H1 (cell line): ENCODE results near the gene CTNNA3. TPM values are rescaled to one million over a fixed set of nuclear protein-coding genes. Genes with fewer than 3 reads are reported as not detected.

ENCODE experiments used
- CTCF ChIA-PET: fragments of 300-600 bp; sonication (Branson Sonifier 250); formaldehyde crosslinking; loops from one replicate; lab custom pipeline; 2021; ENCODE audit not compliant: partially characterized antibody; lab: Charles Lee
- POLR2A ChIA-PET: fragments of 300-600 bp; sonication (Branson Sonifier 250); formaldehyde crosslinking; loops from one replicate; lab custom pipeline; 2021; ENCODE audit warnings: inconsistent platforms; ENCODE audit not compliant: partially characterized antibody; lab: Charles Lee
- DNase-seq, 2 experiments: peaks; one replicate each; pipeline versions ENCODE4 v3.0.0 to v3.0.0-alpha.2; 2010 to 2022; ENCODE audit warnings: low spot score in 2 of 2, low read depth in 1 of 2, mixed read lengths in 1 of 2
- FAIRE-seq: peaks from 2 replicates; lab custom pipeline; 2011; peaks lifted over from hg19 to GRCh38; lab: Jason Lieb, UNC
- H2AFZ ChIP-seq: 2 replicates; pipeline ENCODE4 v1.8.1; 2012; ENCODE audit warnings: low read length, inconsistent platforms
- H2AK5ac ChIP-seq: 2 replicates; pipeline ENCODE4 v1.6.1; 2013; ENCODE audit warnings: low read depth, low read length
- H2BK120ac ChIP-seq: replicated peaks from 2 replicates; pipeline ENCODE3; 2013; ENCODE audit warnings: low read depth, low read length, inconsistent platforms
- H2BK12ac ChIP-seq: 2 replicates; pipeline ENCODE4 v1.6.1; 2013; ENCODE audit warnings: low read depth, low read length
- H2BK15ac ChIP-seq: 2 replicates; pipeline ENCODE4 v1.6.1; 2013; ENCODE audit warnings: low read length
- H2BK20ac ChIP-seq: 2 replicates; pipeline ENCODE4 v1.6.1; 2013; ENCODE audit warnings: low read length
- H2BK5ac ChIP-seq: 2 replicates; pipeline ENCODE4 v1.6.1; 2013; ENCODE audit warnings: low read depth, low read length
- H3K14ac ChIP-seq: 2 replicates; pipeline ENCODE4 v1.6.1; 2013; ENCODE audit warnings: inconsistent platforms; ENCODE audit not compliant: insufficient read length
- H3K18ac ChIP-seq: 2 replicates; pipeline ENCODE4 v1.6.1; 2013; ENCODE audit warnings: low read length; ENCODE audit errors: extremely low read depth
- H3K23ac ChIP-seq: 2 replicates; pipeline ENCODE4 v1.6.1; 2013; ENCODE audit warnings: inconsistent platforms; ENCODE audit not compliant: insufficient read length
- H3K23me2 ChIP-seq: 2 replicates; pipeline ENCODE4 v1.6.1; 2013; ENCODE audit warnings: low read depth, low read length
- H3K27ac ChIP-seq: 2 replicates; pipeline ENCODE4 v1.6.1; 2011; ENCODE audit warnings: low read depth, low read length, inconsistent platforms
- H3K27me3 ChIP-seq, 4 experiments: replicated peaks in 1 of 4; 1 replicate in 1 of 4; 2 replicates in 3 of 4; pipeline versions ENCODE4 v1.6.1 to v1.8.1; 2011 to 2013; ENCODE audit warnings: low read length in 3 of 4, mild to moderate bottlenecking in 3 of 4, inconsistent platforms in 2 of 4, mixed read lengths in 2 of 4, moderate library complexity in 1 of 4; ENCODE audit not compliant: control insufficient read depth in 3 of 4, insufficient read depth in 3 of 4; ENCODE audit errors: extremely low read depth in 1 of 4
- H3K36me3 ChIP-seq, 4 experiments: 2 replicates each; pipeline versions ENCODE4 v1.6.1 to v1.8.1; 2011 to 2013; ENCODE audit warnings: mild to moderate bottlenecking in 4 of 4, low read length in 3 of 4, moderate library complexity in 2 of 4, control low read depth in 1 of 4, inconsistent platforms in 1 of 4; ENCODE audit not compliant: insufficient read depth in 4 of 4, control insufficient read depth in 2 of 4
- H3K4ac ChIP-seq: replicated peaks from 2 replicates; pipeline ENCODE3; 2013; ENCODE audit warnings: low read length, low read depth, mixed read lengths, inconsistent platforms; ENCODE audit not compliant: insufficient read length
- H3K4me1 ChIP-seq, 4 experiments: replicated peaks in 1 of 4; 1 replicate in 1 of 4; 2 replicates in 3 of 4; pipeline versions ENCODE4 v1.6.1 to v1.8.1; 2011 to 2013; ENCODE audit warnings: low read length in 3 of 4, inconsistent platforms in 2 of 4, mixed read lengths in 1 of 4; ENCODE audit not compliant: insufficient read depth in 4 of 4, control insufficient read depth in 3 of 4
- H3K4me2 ChIP-seq, 2 experiments: 2 replicates each; pipeline versions ENCODE4 v1.6.1 to v1.8.1; 2011 to 2013; ENCODE audit warnings: low read depth in 2 of 2, low read length in 2 of 2, control low read depth in 1 of 2, inconsistent platforms in 1 of 2, mild to moderate bottlenecking in 1 of 2; ENCODE audit not compliant: insufficient read depth in 1 of 2
- H3K4me3 ChIP-seq, 4 experiments: fragments of 200-600, 300-600 bp in 1 of 4; sonication (generic), shearing (Covaris generic), sonication (Bioruptor Twin) in 1 of 4; 2 replicates each; pipeline versions ENCODE4 v1.5.1 to v1.8.1; 2011 to 2016; ENCODE audit warnings: low read length in 4 of 4, low read depth in 3 of 4, control low read depth in 2 of 4, inconsistent platforms in 2 of 4, mild to moderate bottlenecking in 2 of 4, mixed read lengths in 1 of 4, moderate library complexity in 1 of 4; ENCODE audit not compliant: insufficient read depth in 2 of 4; ENCODE audit errors: extremely low read depth in 1 of 4
- H3K56ac ChIP-seq: replicated peaks from 2 replicates; pipeline ENCODE3; 2013; ENCODE audit warnings: low read depth, mild to moderate bottlenecking, mixed read lengths, low read length, inconsistent platforms; ENCODE audit not compliant: insufficient read length
- H3K79me1 ChIP-seq: 2 replicates; pipeline ENCODE4 v1.6.1; 2013; ENCODE audit warnings: low read depth, low read length, control low read depth
- H3K79me2 ChIP-seq, 2 experiments: 2 replicates each; pipeline versions ENCODE4 v1.6.1 to v1.8.1; 2012 to 2013; ENCODE audit warnings: low read length in 2 of 2, mild to moderate bottlenecking in 2 of 2, inconsistent platforms in 1 of 2; ENCODE audit not compliant: insufficient read depth in 2 of 2, control insufficient read depth in 1 of 2
- H3K9ac ChIP-seq, 4 experiments: replicated peaks in 1 of 4; 1 replicate in 1 of 4; 2 replicates in 3 of 4; pipeline versions ENCODE4 v1.6.1 to v1.8.1; 2011 to 2013; ENCODE audit warnings: low read depth in 3 of 4, low read length in 3 of 4, control low read depth in 2 of 4, mild to moderate bottlenecking in 2 of 4, moderate library complexity in 2 of 4, inconsistent platforms in 1 of 4; ENCODE audit errors: extremely low read depth in 1 of 4
- H3K9me3 ChIP-seq, 2 experiments: 2 replicates each; pipeline versions ENCODE4 v1.6.1 to v1.8.1; 2012 to 2013; ENCODE audit warnings: mild to moderate bottlenecking in 2 of 2, moderate library complexity in 2 of 2, control low read depth in 1 of 2, inconsistent platforms in 1 of 2, low read depth in 1 of 2, low read length in 1 of 2, mixed read lengths in 1 of 2; ENCODE audit not compliant: insufficient read depth in 2 of 2
- H4K20me1 ChIP-seq, 2 experiments: replicated peaks in 1 of 2; 2 replicates each; pipeline versions ENCODE3 to v1.8.1; 2011 to 2013; ENCODE audit warnings: inconsistent platforms in 2 of 2, low read length in 2 of 2, mild to moderate bottlenecking in 1 of 2; ENCODE audit not compliant: insufficient read depth in 2 of 2, control insufficient read depth in 1 of 2
- H4K5ac ChIP-seq: 2 replicates; pipeline ENCODE4 v1.6.1; 2013; ENCODE audit warnings: low read length, low read depth, mixed read lengths, inconsistent platforms; ENCODE audit not compliant: insufficient read length
- H4K8ac ChIP-seq: 2 replicates; pipeline ENCODE4 v1.8.0; 2013; ENCODE audit warnings: mild to moderate bottlenecking, moderate library complexity, low read length, inconsistent platforms; ENCODE audit not compliant: insufficient read depth; ENCODE audit errors: extremely low read depth
- H4K91ac ChIP-seq: replicated peaks from 2 replicates; pipeline ENCODE3; 2013; ENCODE audit warnings: low read length, mixed read lengths, inconsistent platforms; ENCODE audit not compliant: insufficient read length
- CBX8 ChIP-seq: fragments of 300-800, 300-1000 bp; sonication (generic); IDR thresholded peaks from 2 replicates; pipeline ENCODE4 v1.7.1; 2016; ENCODE audit warnings: low read depth, low read length, borderline replicate concordance
- CREB1 ChIP-seq: IDR thresholded peaks from 2 replicates; pipeline ENCODE4 v1.6.1; 2012; ENCODE audit warnings: inconsistent platforms
- EGR1 ChIP-seq: IDR thresholded peaks from 2 replicates; pipeline ENCODE4 v1.6.1; 2011; ENCODE audit warnings: low read depth, low read length, borderline replicate concordance
- EZH2 ChIP-seq: fragments of 200-600 bp; sonication (generic); IDR thresholded peaks from 2 replicates; pipeline ENCODE4 v1.7.1; 2012; ENCODE audit warnings: low read depth, mild to moderate bottlenecking, moderate library complexity, low read length, inconsistent platforms; ENCODE audit not compliant: severe bottlenecking
- SAP30 ChIP-seq: fragments of 300-600 bp; sonication (generic); IDR thresholded peaks from 2 replicates; pipeline ENCODE4 v1.7.1; 2012; ENCODE audit warnings: low read length, moderate library complexity, mild to moderate bottlenecking, inconsistent platforms; ENCODE audit not compliant: insufficient read depth, insufficient replicate concordance
- WGBS, 2 experiments: shearing (Covaris generic) in 1 of 2; methylation state at CpG; one replicate each; pipeline versions ENCODE4 v1.1.6 to v1.1.7; 2013 to 2015; ENCODE audit warnings: low lambda C conversion rate in 2 of 2, mixed read lengths in 2 of 2, inconsistent platforms in 1 of 2, low coverage in 1 of 2, missing lambda C conversion rate in 1 of 2; ENCODE audit not compliant: insufficient replicate concordance in 2 of 2, insufficient coverage in 1 of 2, insufficient read length in 1 of 2; ENCODE audit errors: extremely low coverage in 1 of 2, missing lambda C conversion rate in 1 of 2; 5-methylcytosine and 5-hydroxymethylcytosine counted together
- polyA plus RNA-seq, 7 experiments: library from polyadenylated mRNA; depleted of rRNA in 3 of 7; stranded (reverse) in 5 of 7; unstranded in 2 of 7; fragments of >200 nt in 5 of 7; fragments of 200-250 nt in 2 of 7; gene quantifications; 1 replicate in 5 of 7; 2 replicates in 1 of 7; 4 replicates in 1 of 7; pipeline versions ENCODE4 v1.2.1 to v1.2.3, GENCODE V29; 2011 to 2013; ENCODE audit warnings: missing spikeins in 2 of 7, mixed read lengths in 2 of 7
- total RNA-seq: library from RNA; stranded (reverse); fragmentation: NEBNext Ultra II Directional; extraction: Animal tissue kit (Norgen Biotek cat#: 25700); gene quantifications from 2 replicates; pipeline ENCODE4 v1.2.1, GENCODE V29; 2021

CTNNA3 gene
- total and polyA plus RNA-seq, 2 of the 8 experiments (the other 6 are each of a cell fraction or from before 2014, with no cell fraction given), result 1.3 to 1.5 TPM

DNA sequence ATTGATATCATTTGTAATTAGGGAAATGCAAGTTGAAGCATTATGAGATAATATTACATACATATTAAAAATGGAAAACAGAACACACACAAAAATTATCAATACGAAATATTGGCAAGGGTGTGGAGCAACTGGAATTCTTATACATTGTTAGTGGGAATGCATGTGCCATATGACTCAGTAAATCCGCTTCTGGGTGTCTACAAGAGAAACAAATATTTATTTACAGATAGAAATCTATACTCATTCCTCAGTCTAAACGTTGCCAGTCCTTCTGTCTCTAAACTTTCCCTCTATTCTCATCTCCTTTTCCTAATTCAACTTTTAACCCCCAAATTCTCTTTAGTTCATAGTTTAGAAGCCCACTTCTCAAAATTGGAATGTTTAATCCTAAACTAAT, 940.5 kb downstream of the CTNNA3 start:
- Histone ChIP-seq H3K36me3 (no peaks in the 10 kb centered on the region), H2BK12ac (no peak overlapping the region), H4K91ac (no peak overlapping the region), H4K20me1 (no peaks in the 10 kb centered on the region), H3K14ac (no peak overlapping the region), H2BK120ac (no peak overlapping the region)
- CTCF ChIA-PET, result interaction anchor here (1.2 kb wide), 1 partner anchor 9 kb away, joined by 4 read pairs; no protein-coding TSS in a partner anchor
- WGBS, 2 experiments, result 98% methylated on average over 3 of the region's 3 CpGs; no CpG with 5 or more reads in 1 of the 2 experiments
- no peak for DNase-seq
- TF ChIP-seq EGR1 (no peak), CREB1 (no peak), SAP30 (no peak), CBX8 (no peak), EZH2 (no peak)
- TF ChIP-seq, all 59 proteins: peak for 0
- Histone ChIP-seq H3K4me1 (no peaks in the 10 kb centered on the region), H3K4me3 (no peak overlapping the region), H3K4ac (no peak overlapping the region), H3K9ac (no peak overlapping the region), H2AK5ac (no peak overlapping the region), H3K23me2 (no peaks in the 10 kb centered on the region), H3K9me3 (no peaks in the 10 kb centered on the region), H3K79me2 (no peaks in the 10 kb centered on the region), H3K4me2 (no peak overlapping the region), H3K18ac (no peak overlapping the region), H3K56ac (no peak overlapping the region), H2BK5ac (no peak overlapping the region), H3K23ac (no peak overlapping the region), H2AFZ (no peak overlapping the region), H4K8ac (no peak overlapping the region), H3K27me3 (no peaks in the 10 kb centered on the region), H2BK15ac (no peak overlapping the region), H3K27ac (no peak overlapping the region), H4K5ac (no peak overlapping the region), H2BK20ac (no peak overlapping the region), H3K79me1 (no peaks in the 10 kb centered on the region)
- FAIRE-seq, result no peak
- POLR2A ChIA-PET, result no interaction called here
